Fibroblast of lung (primary cell): ENCODE results near the gene SLC47A1. TPM values are rescaled to one million over a fixed set of nuclear protein-coding genes. Genes with fewer than 3 reads are reported as not detected.
"Not testable (repeated sequence)": the region's sequence is repeated elsewhere in the genome, so short reads cannot be mapped to it uniquely, and the experiment has no call there.

Source experiments
- DNase-seq, 2 donors: peaks; one replicate each; pipeline versions ENCODE4 v3.0.0 to v3.0.0-alpha.2; 2010; ENCODE audit warnings: low read depth in 2 of 2
- H2AFZ ChIP-seq: 2 replicates; pipeline ENCODE4 v1.5.1; 2012; ENCODE audit warnings: low read length, control low read depth, inconsistent platforms
- H3K27ac ChIP-seq: 2 replicates; pipeline ENCODE4 v1.5.1; 2011; ENCODE audit warnings: low read length, control low read depth; ENCODE audit not compliant: insufficient read depth
- H3K27me3 ChIP-seq: 2 replicates; pipeline ENCODE4 v1.5.1; 2011; ENCODE audit warnings: mild to moderate bottlenecking, low read length; ENCODE audit not compliant: control insufficient read depth, insufficient read depth
- H3K36me3 ChIP-seq: 2 replicates; pipeline ENCODE4 v1.5.1; 2011; ENCODE audit warnings: low read length; ENCODE audit not compliant: control insufficient read depth, insufficient read depth
- H3K4me1 ChIP-seq: 2 replicates; pipeline ENCODE4 v1.5.1; 2011; ENCODE audit warnings: low read length; ENCODE audit not compliant: control insufficient read depth, insufficient read depth; ENCODE audit errors: extremely low read depth
- H3K4me2 ChIP-seq: 2 replicates; pipeline ENCODE4 v1.5.1; 2011; ENCODE audit warnings: low read length, control low read depth; ENCODE audit not compliant: insufficient read depth; ENCODE audit errors: extremely low read depth
- H3K4me3 ChIP-seq, 4 experiments: fragments of 200-600 bp in 1 of 4; sonication (generic) in 1 of 4; replicated peaks in 1 of 4; 2 replicates each; pipeline ENCODE4 v1.5.1; 2011 to 2016; ENCODE audit warnings: low read length in 4 of 4, low read depth in 3 of 4, mild to moderate bottlenecking in 3 of 4, control low read depth in 2 of 4, inconsistent platforms in 1 of 4, mixed read lengths in 1 of 4; ENCODE audit not compliant: insufficient read depth in 1 of 4; ENCODE audit errors: control extremely low read depth in 1 of 4
- H3K79me2 ChIP-seq: 2 replicates; pipeline ENCODE4 v1.5.1; 2012; ENCODE audit warnings: mild to moderate bottlenecking, low read length, inconsistent platforms; ENCODE audit not compliant: control insufficient read depth, insufficient read depth
- H3K9ac ChIP-seq: 2 replicates; pipeline ENCODE4 v1.5.1; 2011; ENCODE audit warnings: mild to moderate bottlenecking, low read length, control low read depth; ENCODE audit not compliant: insufficient read depth
- H3K9me3 ChIP-seq: 2 replicates; pipeline ENCODE4 v1.5.1; 2012; ENCODE audit warnings: low read depth, low read length; ENCODE audit not compliant: control insufficient read depth, insufficient read depth
- H4K20me1 ChIP-seq: 2 replicates; pipeline ENCODE4 v1.5.1; 2011; ENCODE audit warnings: low read length; ENCODE audit not compliant: control insufficient read depth, insufficient read depth; ENCODE audit errors: extremely low read depth
- CTCF ChIP-seq, 2 donors: IDR thresholded peaks in 1 of 2; conservative IDR thresholded peaks in 1 of 2; 1 replicate in 1 of 2; 2 replicates in 1 of 2; pipeline ENCODE4 v1.5.1; 2011 to 2012; ENCODE audit warnings: low read length in 2 of 2, control low read depth in 1 of 2, inconsistent platforms in 1 of 2, low read depth in 1 of 2, mild to moderate bottlenecking in 1 of 2
- EZH2 ChIP-seq: IDR thresholded peaks from 2 replicates; pipeline ENCODE4 v1.5.1; 2012; ENCODE audit warnings: low read length, control low read depth, mild to moderate bottlenecking; ENCODE audit errors: missing control alignments
- polyA plus RNA-seq, 2 donors: library from polyadenylated mRNA; depleted of rRNA in 1 of 2; stranded (reverse) in 1 of 2; unstranded in 1 of 2; fragments of >200 nt; gene quantifications; 2 replicates each; pipeline ENCODE4 v1.2.1, GENCODE V29; 2011 to 2012; ENCODE audit warnings: missing spikeins in 1 of 2
- total RNA-seq: library from RNA; depleted of rRNA; stranded (reverse); fragments of >200 nt; gene quantifications from 2 replicates; pipeline ENCODE4 v1.2.1, GENCODE V29; 2014

The SLC47A1 gene
- total and polyA plus RNA-seq, 2 donors (not counting 1 experiment from before 2014, with no cell fraction given), result 0.12 to 0.66 TPM

- H3K27ac ChIP-seq, result no peak overlapping the region
- H3K79me2 ChIP-seq, result no peaks in the 10 kb centered on the region
- H3K27me3 ChIP-seq, result no peaks in the 10 kb centered on the region
- H3K4me1 ChIP-seq, result peaks cover 2% of the 10 kb centered on the region
- peak overlapping the region; percentile 13 for H3K9ac ChIP-seq
- no peaks in the 10 kb centered on the region for H4K20me1 ChIP-seq
- H3K4me3 ChIP-seq, result peak overlapping the region; percentile 50 to 68 (median 60)
- no peaks in the 10 kb centered on the region for H3K9me3 ChIP-seq
- TF ChIP-seq CTCF (conservative IDR thresholded peaks at IDR 0.05 in 1 of 2, IDR thresholded peaks at IDR 0.05 in 1 of 2; ENCODE audit: low read depth in 1 of 2, low read length in 2 of 2) (no peak), EZH2 (no peak)
- H2AFZ ChIP-seq, result no peak overlapping the region
- H3K36me3 ChIP-seq, result no peaks in the 10 kb centered on the region
- peak overlapping the region; percentile 74 for H3K4me2 ChIP-seq
- DNase-seq, result no peak
Observed at GRCh38 chr17:19508577-19508867, 25.1 kb upstream of the SLC47A1 start.

DNA sequence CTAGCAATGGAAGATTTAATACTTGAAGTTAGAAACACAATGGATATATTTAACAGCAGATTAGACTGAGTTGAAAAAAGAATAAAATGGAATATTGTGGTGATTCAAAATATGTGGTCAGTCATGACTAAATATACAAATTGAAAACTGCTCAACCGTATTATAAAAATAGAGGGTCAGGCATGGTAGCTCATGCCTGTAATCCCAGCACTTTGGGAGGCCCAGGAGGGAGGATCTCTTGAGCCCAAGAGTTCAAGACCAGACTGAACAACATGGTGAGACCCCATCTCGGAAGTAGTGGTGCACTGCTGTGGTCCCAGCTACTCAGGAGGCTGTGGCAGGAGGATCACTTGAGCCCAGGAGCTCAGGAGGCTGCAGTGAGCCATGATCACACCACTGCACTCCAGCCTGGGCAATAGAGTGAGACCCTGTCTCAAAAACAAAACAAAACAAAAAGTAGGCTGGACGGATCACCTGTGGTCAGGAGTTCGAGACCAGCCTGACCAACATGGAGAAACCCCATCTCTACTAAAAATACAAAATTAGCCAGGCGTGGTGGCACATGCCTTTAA, 24.3 kb upstream of the SLC47A1 start:
- H4K20me1 ChIP-seq, H3K36me3 ChIP-seq, H3K27ac ChIP-seq, H3K9ac ChIP-seq, H2AFZ ChIP-seq, H3K27me3 ChIP-seq, H3K4me3 ChIP-seq, H3K79me2 ChIP-seq, DNase-seq, H3K9me3 ChIP-seq, H3K4me2 ChIP-seq, H3K4me1 ChIP-seq: not testable (repeated sequence)

- H3K79me2 ChIP-seq, result no peaks in the 10 kb centered on the region
- DNase-seq, result no peak
- no peak overlapping the region for H2AFZ ChIP-seq
Observed at GRCh38 chr17:19510903-19511302, 22.8 kb upstream of the SLC47A1 start.

More at GRCh38 chr17:19510903-19511302, 22.8 kb upstream of the SLC47A1 start:
- Histone ChIP-seq H3K9me3 (no peaks in the 10 kb centered on the region), H4K20me1 (no peaks in the 10 kb centered on the region), H3K4me3 (no peak overlapping the region), H3K4me2 (no peak overlapping the region), H3K27ac (no peak overlapping the region), H3K9ac (no peak overlapping the region), H3K36me3 (no peaks in the 10 kb centered on the region), H3K4me1 (peaks cover 2% of the 10 kb centered on the region), H3K27me3 (no peaks in the 10 kb centered on the region)
- TF ChIP-seq CTCF (conservative IDR thresholded peaks at IDR 0.05 in 1 of 2, IDR thresholded peaks at IDR 0.05 in 1 of 2; ENCODE audit: low read depth in 1 of 2, low read length in 2 of 2) (no peak), EZH2 (no peak)
